ENCODE results near the gene POLN. TPM values are rescaled to one million over a fixed set of nuclear protein-coding genes. Genes with fewer than 3 reads are reported as not detected.

Gene POLN
- total RNA-seq, 2 experiments from 2014 or later, result 2.4 to 2.5 TPM

- H3K4me3 Mint-ChIP-seq, result no peak overlapping the region
- H3K9me3 Mint-ChIP-seq (ENCODE audit: insufficient read depth), result peaks cover 20% of the 10 kb centered on the region
- H3K4me1 Mint-ChIP-seq (ENCODE audit: low read depth), result peaks cover 4% of the 10 kb centered on the region
- DNase-seq (no peak), ATAC-seq (no peak)
- H3K36me3 Mint-ChIP-seq (ENCODE audit: low read depth), result peaks cover 7% of the 10 kb centered on the region
- ChIA-PET CTCF (no interaction called here), POLR2A (no interaction called here)
- H3K27me3 Mint-ChIP-seq (ENCODE audit: low read depth), result peaks cover 16% of the 10 kb centered on the region
- H3K27ac Mint-ChIP-seq, result no peak overlapping the region
Observed at GRCh38 chr4:2102045-2102883, 139.7 kb downstream of the POLN start.

GRCh38 chr4:2101346-2102044, 140.4 kb downstream of the POLN start:
- H3K36me3 Mint-ChIP-seq (ENCODE audit: low read depth), result peaks cover 7% of the 10 kb centered on the region
- DNase-seq (no peak), ATAC-seq (no peak)
- H3K4me3 Mint-ChIP-seq, result no peak overlapping the region
- no peak overlapping the region for H3K27ac Mint-ChIP-seq
- POLR2A ChIA-PET, result no interaction called here
- peaks cover 16% of the 10 kb centered on the region for H3K27me3 Mint-ChIP-seq (ENCODE audit: low read depth)
- peaks cover 20% of the 10 kb centered on the region for H3K9me3 Mint-ChIP-seq (ENCODE audit: insufficient read depth)
- CTCF ChIA-PET, result no interaction called here
- H3K4me1 Mint-ChIP-seq (ENCODE audit: low read depth), result peaks cover 4% of the 10 kb centered on the region

DNA sequence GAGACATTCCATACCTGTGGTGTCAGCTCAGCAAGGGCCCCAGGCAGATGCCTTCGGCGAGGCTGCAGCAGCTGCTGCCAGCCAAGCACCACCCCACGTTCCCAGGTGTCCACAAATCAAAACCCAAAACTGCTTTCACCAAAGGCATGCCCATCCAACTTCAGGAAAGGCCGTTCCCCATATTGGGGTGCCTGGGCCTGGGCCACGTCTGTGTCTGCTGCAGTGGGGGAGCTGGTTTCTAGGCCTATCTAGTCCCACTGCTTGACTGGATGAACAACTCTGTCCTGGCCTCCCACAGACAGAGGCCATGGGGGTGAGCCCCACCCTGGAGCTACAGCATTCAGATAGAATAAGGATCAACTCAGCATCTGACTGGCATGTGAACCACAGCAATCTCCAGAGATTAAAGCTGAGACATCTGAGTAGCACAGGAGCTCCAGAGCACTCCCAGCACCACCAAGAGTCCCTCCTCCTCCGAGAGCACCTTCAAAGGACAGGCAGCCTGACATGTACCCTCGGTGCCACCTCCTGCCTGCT, 145.8 kb downstream of the POLN start:
- ChIA-PET CTCF (no interaction called here), POLR2A (no interaction called here)
- H3K36me3 Mint-ChIP-seq (ENCODE audit: low read depth), result no peaks in the 10 kb centered on the region
- DNase-seq (no peak), ATAC-seq (no peak)
- H3K27ac Mint-ChIP-seq, result no peak overlapping the region
- H3K4me3 Mint-ChIP-seq, result no peak overlapping the region
- no peaks in the 10 kb centered on the region for H3K4me1 Mint-ChIP-seq (ENCODE audit: low read depth)
- H3K27me3 Mint-ChIP-seq (ENCODE audit: low read depth), result peaks cover 10% of the 10 kb centered on the region
- no peaks in the 10 kb centered on the region for H3K9me3 Mint-ChIP-seq (ENCODE audit: insufficient read depth)

DNA sequence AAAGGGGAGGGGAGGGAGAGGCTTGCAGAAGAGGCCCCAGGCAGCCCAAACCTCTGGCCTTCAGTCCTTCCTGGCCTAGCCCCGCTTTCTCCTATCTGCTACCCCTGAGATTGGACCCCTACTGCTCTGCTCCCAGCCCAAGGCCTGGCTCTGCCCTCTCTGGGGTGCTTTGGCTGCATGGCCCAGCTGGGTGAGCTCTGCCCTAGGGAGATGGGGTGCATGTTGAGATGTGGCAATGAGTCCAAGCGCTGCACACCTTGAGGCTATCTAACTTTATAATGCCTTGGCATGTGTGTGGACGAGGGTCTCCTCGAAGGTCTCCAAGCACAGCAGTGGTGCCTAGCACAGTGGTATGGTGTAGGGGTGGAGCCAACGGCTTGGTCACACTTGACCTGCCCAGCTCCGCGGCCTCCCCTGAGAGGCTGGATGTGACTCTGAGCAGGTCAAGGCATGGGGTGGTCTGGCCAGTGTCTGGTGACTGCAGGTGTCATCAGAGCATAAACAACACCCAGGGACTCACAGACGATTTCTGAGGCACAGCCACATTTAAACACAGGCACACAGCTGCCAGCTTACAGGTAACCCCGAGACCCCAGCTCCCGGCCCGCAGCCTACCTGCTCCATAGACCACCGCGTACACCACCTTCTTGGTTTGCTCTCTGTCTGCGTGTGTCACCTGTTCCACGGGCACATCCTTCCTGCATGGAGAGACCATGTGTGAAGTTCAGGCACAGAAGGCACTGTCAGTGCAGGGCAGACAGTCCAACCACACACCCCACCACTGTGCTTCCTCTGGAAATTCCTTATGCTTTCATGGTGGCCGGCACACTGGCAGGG, 146.5 kb downstream of the POLN start:
- Mint-ChIP-seq H3K9me3 (ENCODE audit: insufficient read depth) (no peaks in the 10 kb centered on the region), H3K4me1 (ENCODE audit: low read depth) (no peaks in the 10 kb centered on the region), H3K27me3 (ENCODE audit: low read depth) (peaks cover 10% of the 10 kb centered on the region), H3K36me3 (ENCODE audit: low read depth) (no peaks in the 10 kb centered on the region), H3K27ac (no peak overlapping the region), H3K4me3 (no peak overlapping the region)
- ATAC-seq (no peak), DNase-seq (no peak)
- ChIA-PET POLR2A (no interaction called here), CTCF (no interaction called here)

- no peaks in the 10 kb centered on the region for H3K36me3 Mint-ChIP-seq (ENCODE audit: low read depth)
- DNase-seq (no peak), ATAC-seq (no peak)
- H3K27ac Mint-ChIP-seq, result no peak overlapping the region
- no peaks in the 10 kb centered on the region for H3K4me1 Mint-ChIP-seq (ENCODE audit: low read depth)
- ChIA-PET CTCF (no interaction called here), POLR2A (no interaction called here)
- peaks cover 13% of the 10 kb centered on the region for H3K27me3 Mint-ChIP-seq (ENCODE audit: low read depth)
- no peak overlapping the region for H3K4me3 Mint-ChIP-seq
- H3K9me3 Mint-ChIP-seq (ENCODE audit: insufficient read depth), result no peaks in the 10 kb centered on the region
Observed at GRCh38 chr4:2094545-2094944, 147.4 kb downstream of the POLN start.

GRCh38 chr4:2093265-2093664, 148.7 kb downstream of the POLN start:
- no peak overlapping the region for H3K4me3 Mint-ChIP-seq
- H3K9me3 Mint-ChIP-seq (ENCODE audit: insufficient read depth), result no peaks in the 10 kb centered on the region
- ChIA-PET POLR2A (no interaction called here), CTCF (no interaction called here)
- ATAC-seq (no peak), DNase-seq (no peak)
- peaks cover 8% of the 10 kb centered on the region for H3K27me3 Mint-ChIP-seq (ENCODE audit: low read depth)
- no peaks in the 10 kb centered on the region for H3K36me3 Mint-ChIP-seq (ENCODE audit: low read depth)
- H3K27ac Mint-ChIP-seq, result no peak overlapping the region
- H3K4me1 Mint-ChIP-seq (ENCODE audit: low read depth), result no peaks in the 10 kb centered on the region

DNA sequence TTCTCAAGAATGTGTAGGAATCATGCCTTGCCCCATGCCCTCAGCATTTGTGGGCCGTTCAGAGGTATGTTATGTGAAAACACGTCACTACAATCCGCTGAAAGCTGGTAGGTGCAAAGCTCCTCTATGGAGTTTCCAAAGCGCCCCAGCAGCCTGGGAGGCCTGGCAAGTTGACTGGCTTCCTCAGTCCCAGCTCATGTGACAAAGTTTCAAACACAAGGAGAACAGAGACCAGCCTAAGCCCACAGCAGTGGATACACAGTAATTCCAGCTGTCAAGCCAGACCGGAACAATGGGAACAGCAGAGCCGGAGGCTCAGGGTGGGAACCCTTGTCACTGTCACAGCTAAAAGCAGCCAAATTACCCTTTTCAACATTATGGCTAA, 149.3 kb downstream of the POLN start:
- ChIA-PET CTCF (no interaction called here), POLR2A (no interaction called here)
- H3K4me3 Mint-ChIP-seq, result no peak overlapping the region
- no peaks in the 10 kb centered on the region for H3K36me3 Mint-ChIP-seq (ENCODE audit: low read depth)
- H3K9me3 Mint-ChIP-seq (ENCODE audit: insufficient read depth), result no peaks in the 10 kb centered on the region
- H3K4me1 Mint-ChIP-seq (ENCODE audit: low read depth), result no peaks in the 10 kb centered on the region
- peaks cover 8% of the 10 kb centered on the region for H3K27me3 Mint-ChIP-seq (ENCODE audit: low read depth)
- ATAC-seq (no peak), DNase-seq (no peak)
- H3K27ac Mint-ChIP-seq, result no peak overlapping the region

GRCh38 chr4:2091990-2092668, 149.8 kb downstream of the POLN start:
- DNase-seq (no peak), ATAC-seq (no peak)
- Mint-ChIP-seq H3K27me3 (ENCODE audit: low read depth) (peaks cover 10% of the 10 kb centered on the region), H3K27ac (no peak overlapping the region), H3K4me3 (no peak overlapping the region), H3K36me3 (ENCODE audit: low read depth) (no peaks in the 10 kb centered on the region), H3K4me1 (ENCODE audit: low read depth) (no peaks in the 10 kb centered on the region), H3K9me3 (ENCODE audit: insufficient read depth) (no peaks in the 10 kb centered on the region)
- POLR2A ChIA-PET, result no interaction called here
- CTCF ChIA-PET, result no interaction called here

GRCh38 chr4:2090642-2091041, 151.3 kb downstream of the POLN start:
- CTCF ChIA-PET, result no interaction called here

DNA sequence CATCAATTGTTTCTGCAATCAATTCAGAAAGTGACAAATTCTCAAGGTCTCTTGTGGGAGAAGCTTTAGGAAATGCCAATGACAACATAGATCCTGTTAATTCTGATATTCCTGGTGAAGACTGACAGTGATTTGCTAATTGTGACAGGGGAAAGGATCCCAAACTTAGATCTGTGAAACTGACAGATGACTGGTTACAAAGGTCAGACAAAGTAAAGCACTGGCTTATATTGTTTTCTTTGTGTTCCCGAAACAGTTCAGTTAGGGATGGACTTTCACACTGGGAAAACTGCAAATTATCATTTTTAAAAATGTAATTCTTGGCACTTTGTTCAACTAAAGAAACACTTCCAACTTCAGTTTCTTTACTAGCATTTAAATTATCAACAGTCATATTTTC, 152.7 kb downstream of the POLN start:
- Mint-ChIP-seq H3K4me1 (ENCODE audit: low read depth) (no peaks in the 10 kb centered on the region), H3K9me3 (ENCODE audit: insufficient read depth) (no peaks in the 10 kb centered on the region), H3K36me3 (ENCODE audit: low read depth) (no peaks in the 10 kb centered on the region), H3K27ac (no peak overlapping the region), H3K4me3 (no peak overlapping the region), H3K27me3 (ENCODE audit: low read depth) (peaks cover 10% of the 10 kb centered on the region)
- no peak for DNase-seq
- no peak for ATAC-seq
- ChIA-PET POLR2A (no interaction called here), CTCF (interaction anchor here (1.4 kb wide), 1 partner anchor 131 kb away, joined by 3 read pairs; no protein-coding TSS in a partner anchor)

More at GRCh38 chr4:2090642-2091041, 151.3 kb downstream of the POLN start:
- Mint-ChIP-seq H3K9me3 (ENCODE audit: insufficient read depth) (no peaks in the 10 kb centered on the region), H3K4me3 (no peak overlapping the region), H3K4me1 (ENCODE audit: low read depth) (no peaks in the 10 kb centered on the region), H3K36me3 (ENCODE audit: low read depth) (no peaks in the 10 kb centered on the region), H3K27ac (no peak overlapping the region), H3K27me3 (ENCODE audit: low read depth) (peaks cover 10% of the 10 kb centered on the region)
- ATAC-seq (no peak), DNase-seq (no peak)
- POLR2A ChIA-PET, result no interaction called here

- ChIA-PET POLR2A (interaction anchor here (0.7 kb wide), 1 partner anchor 147 kb away, joined by 5 read pairs; no protein-coding TSS in a partner anchor), CTCF (no interaction called here)
- ATAC-seq, result no peak
Observed at GRCh38 chr4:2087170-2087569, 154.8 kb downstream of the POLN start.

More at GRCh38 chr4:2087170-2087569, 154.8 kb downstream of the POLN start:
- H3K9me3 Mint-ChIP-seq (ENCODE audit: insufficient read depth), result no peaks in the 10 kb centered on the region
- no peak overlapping the region for H3K27ac Mint-ChIP-seq
- H3K27me3 Mint-ChIP-seq (ENCODE audit: low read depth), result peaks cover 10% of the 10 kb centered on the region
- no peaks in the 10 kb centered on the region for H3K4me1 Mint-ChIP-seq (ENCODE audit: low read depth)
- H3K4me3 Mint-ChIP-seq, result no peak overlapping the region
- no peaks in the 10 kb centered on the region for H3K36me3 Mint-ChIP-seq (ENCODE audit: low read depth)
- no peak for DNase-seq

Data from activated CD8-positive, alpha-beta T cell treated with anti-CD3 and anti-CD28 coated beads, Interleukin-2, amount 10 ng/mL, durations not matched to agents 7 days and 5 days (primary cell).